ENCODE data around the gene ZSCAN4. TPM values are rescaled to one million over a fixed set of nuclear protein-coding genes. Genes with fewer than 3 reads are reported as not detected.

The ZSCAN4 gene
- total RNA-seq, 1 donor from 2014 or later, result 0.74 TPM

- no peak for TF ChIP-seq CTCF (IDR thresholded peaks at IDR 0.05; ENCODE audit: unreplicated experiment)
- H3K27me3 Mint-ChIP-seq (ENCODE audit: unreplicated experiment), result peaks cover 3% of the 10 kb centered on the region
- peaks cover 12% of the 10 kb centered on the region for H3K4me1 Mint-ChIP-seq (ENCODE audit: unreplicated experiment)
- peak overlapping the region; percentile 72 for H3K4me3 Mint-ChIP-seq (ENCODE audit: unreplicated experiment)
- DNase-seq (ENCODE audit: low spot score), result no peak
- H3K9me3 Mint-ChIP-seq (ENCODE audit: unreplicated experiment), result no peaks in the 10 kb centered on the region
- peaks cover 80% of the 10 kb centered on the region for H3K36me3 Mint-ChIP-seq (ENCODE audit: low read depth, unreplicated experiment)
- no peak overlapping the region for H3K27ac Mint-ChIP-seq (ENCODE audit: unreplicated experiment)
These were observed 32.9 kb downstream of the ZSCAN4 start for GRCh38 chr19:57701625-57702024.

- Mint-ChIP-seq H3K27ac (ENCODE audit: unreplicated experiment) (peak overlapping the region; percentile 3), H3K4me1 (ENCODE audit: unreplicated experiment) (peaks cover 29% of the 10 kb centered on the region), H3K9me3 (ENCODE audit: unreplicated experiment) (no peaks in the 10 kb centered on the region), H3K4me3 (ENCODE audit: unreplicated experiment) (peak overlapping the region; percentile 62), H3K27me3 (ENCODE audit: unreplicated experiment) (peaks cover 10% of the 10 kb centered on the region), H3K36me3 (ENCODE audit: low read depth, unreplicated experiment) (peaks cover 62% of the 10 kb centered on the region)
- no peak for TF ChIP-seq CTCF (IDR thresholded peaks at IDR 0.05; ENCODE audit: unreplicated experiment)
- no peak for DNase-seq (ENCODE audit: low spot score)
These were observed 37.6 kb downstream of the ZSCAN4 start for GRCh38 chr19:57706346-57706745.

GRCh38 chr19:57708641-57709361 lies 40.1 kb downstream of the ZSCAN4 start, which contains the start of gene ZNF154:
Gene ZNF154, minus strand, starts transcription at chr19:57709204. Its CDS starts 233 bp downstream, at chr19:57708971.
- no peak for TF ChIP-seq CTCF (IDR thresholded peaks at IDR 0.05; ENCODE audit: unreplicated experiment)
- Mint-ChIP-seq H3K36me3 (ENCODE audit: low read depth, unreplicated experiment) (peaks cover 39% of the 10 kb centered on the region), H3K27me3 (ENCODE audit: unreplicated experiment) (peaks cover 10% of the 10 kb centered on the region), H3K4me3 (ENCODE audit: unreplicated experiment) (peak within 1 kb of the TSS; percentile 100), H3K9me3 (ENCODE audit: unreplicated experiment) (no peaks in the 10 kb centered on the region), H3K4me1 (ENCODE audit: unreplicated experiment) (peaks cover 29% of the 10 kb centered on the region), H3K27ac (ENCODE audit: unreplicated experiment) (peak within 1 kb of the TSS; percentile 97)
- DNase-seq (ENCODE audit: low spot score), result peak; percentile 71

- H3K9me3 Mint-ChIP-seq (ENCODE audit: unreplicated experiment), result no peaks in the 10 kb centered on the region
- H3K27me3 Mint-ChIP-seq (ENCODE audit: unreplicated experiment), result peaks cover 10% of the 10 kb centered on the region
- peak overlapping the region; percentile 100 for H3K4me3 Mint-ChIP-seq (ENCODE audit: unreplicated experiment)
- no peak for TF ChIP-seq CTCF (IDR thresholded peaks at IDR 0.05; ENCODE audit: unreplicated experiment)
- peaks cover 26% of the 10 kb centered on the region for H3K4me1 Mint-ChIP-seq (ENCODE audit: unreplicated experiment)
- H3K36me3 Mint-ChIP-seq (ENCODE audit: low read depth, unreplicated experiment), result peaks cover 31% of the 10 kb centered on the region
- no peak overlapping the region for H3K27ac Mint-ChIP-seq (ENCODE audit: unreplicated experiment)
- DNase-seq (ENCODE audit: low spot score), result peak; percentile 11
These were observed 40.9 kb downstream of the ZSCAN4 start for GRCh38 chr19:57709616-57710015.

GRCh38 chr19:57712222-57712621 lies 43.5 kb downstream of the ZSCAN4 start:
- Mint-ChIP-seq H3K4me1 (ENCODE audit: unreplicated experiment) (peaks cover 12% of the 10 kb centered on the region), H3K4me3 (ENCODE audit: unreplicated experiment) (no peak overlapping the region), H3K9me3 (ENCODE audit: unreplicated experiment) (no peaks in the 10 kb centered on the region), H3K27ac (ENCODE audit: unreplicated experiment) (no peak overlapping the region), H3K36me3 (ENCODE audit: low read depth, unreplicated experiment) (peaks cover 16% of the 10 kb centered on the region), H3K27me3 (ENCODE audit: unreplicated experiment) (peaks cover 7% of the 10 kb centered on the region)
- no peak for TF ChIP-seq CTCF (IDR thresholded peaks at IDR 0.05; ENCODE audit: unreplicated experiment)
- DNase-seq (ENCODE audit: low spot score), result no peak
